DOHH2 (cell line): ENCODE data around the gene FAIM.
"Not testable (repeated sequence)": the region's sequence is repeated elsewhere in the genome, so short reads cannot be mapped to it uniquely, and the experiment has no call there.

Experiments used
- H3F3A ChIP-seq: fragments of 200-600 bp; sonication (generic), shearing (Covaris generic); 2 replicates; pipeline ENCODE4 v1.6.0; 2016; ENCODE audit warnings: antibody characterized with exemption, mild to moderate bottlenecking; ENCODE audit not compliant: control insufficient read depth, insufficient read depth
- H3K27ac ChIP-seq: fragments of 200-600 bp; sonication (generic); 2 replicates; pipeline ENCODE4 v1.5.1; 2014; ENCODE audit warnings: low read depth, mild to moderate bottlenecking, low read length, moderate library complexity
- H3K27me3 ChIP-seq: fragments of 200-600 bp; sonication (generic); 2 replicates; pipeline ENCODE4 v1.6.1; 2014; ENCODE audit warnings: mild to moderate bottlenecking, low read length, mixed read lengths; ENCODE audit not compliant: control insufficient read depth
- H3K36me3 ChIP-seq: fragments of 200-600 bp; sonication (generic); 2 replicates; pipeline ENCODE4 v1.6.1; 2014; ENCODE audit warnings: mild to moderate bottlenecking, low read length, moderate library complexity, mixed read lengths; ENCODE audit not compliant: control insufficient read depth
- H3K4me1 ChIP-seq: fragments of 200-600 bp; sonication (generic); 2 replicates; pipeline ENCODE4 v1.6.1; 2014; ENCODE audit warnings: mild to moderate bottlenecking, low read length, mixed read lengths; ENCODE audit not compliant: control insufficient read depth
- H3K4me2 ChIP-seq: fragments of 200-600 bp; sonication (generic); 2 replicates; pipeline ENCODE4 v1.6.0; 2014; ENCODE audit warnings: mild to moderate bottlenecking, low read length, moderate library complexity
- H3K4me3 ChIP-seq: fragments of 200-600 bp; sonication (generic); 2 replicates; pipeline ENCODE4 v1.5.1; 2014; ENCODE audit warnings: mild to moderate bottlenecking, low read length, mixed read lengths
- H3K79me2 ChIP-seq: fragments of 200-600 bp; sonication (generic); 2 replicates; pipeline ENCODE4 v1.6.1; 2014; ENCODE audit warnings: mild to moderate bottlenecking, low read length, mixed read lengths; ENCODE audit not compliant: control insufficient read depth
- H3K9me2 ChIP-seq: fragments of 200-600 bp; sonication (generic); replicated peaks from 2 replicates; pipeline ENCODE4 v1.6.1; 2014; ENCODE audit warnings: mild to moderate bottlenecking, low read length, mixed read lengths; ENCODE audit not compliant: control insufficient read depth
- H3K9me3 ChIP-seq: fragments of 200-600 bp; sonication (generic); 2 replicates; pipeline ENCODE4 v1.6.1; 2014; ENCODE audit warnings: antibody characterized with exemption, low read length, mixed read lengths; ENCODE audit not compliant: control insufficient read depth, insufficient read depth
- H4K20me1 ChIP-seq: fragments of 200-600 bp; sonication (generic); 2 replicates; pipeline ENCODE4 v1.6.0; 2014; ENCODE audit warnings: low read depth, mild to moderate bottlenecking, antibody characterized with exemption, low read length, moderate library complexity; ENCODE audit not compliant: control insufficient read depth, insufficient read depth
- EZH2phosphoT487 ChIP-seq: fragments of 200-600 bp; sonication (generic); IDR thresholded peaks from 2 replicates; pipeline ENCODE4 v1.6.1; 2017; ENCODE audit warnings: borderline replicate concordance, mild to moderate bottlenecking, antibody characterized with exemption, low read length, moderate library complexity, mixed read lengths
- TF ChIP-seq, protein P1 (sequence below): fragments of 200-600 bp; sonication (generic); IDR thresholded peaks from one replicate; pipeline ENCODE4 v1.5.1; 2014; ENCODE audit warnings: antibody characterized with exemption, mild to moderate bottlenecking, low read depth, low read length; ENCODE audit not compliant: poor library complexity, severe bottlenecking

Gene FAIM

DNA sequence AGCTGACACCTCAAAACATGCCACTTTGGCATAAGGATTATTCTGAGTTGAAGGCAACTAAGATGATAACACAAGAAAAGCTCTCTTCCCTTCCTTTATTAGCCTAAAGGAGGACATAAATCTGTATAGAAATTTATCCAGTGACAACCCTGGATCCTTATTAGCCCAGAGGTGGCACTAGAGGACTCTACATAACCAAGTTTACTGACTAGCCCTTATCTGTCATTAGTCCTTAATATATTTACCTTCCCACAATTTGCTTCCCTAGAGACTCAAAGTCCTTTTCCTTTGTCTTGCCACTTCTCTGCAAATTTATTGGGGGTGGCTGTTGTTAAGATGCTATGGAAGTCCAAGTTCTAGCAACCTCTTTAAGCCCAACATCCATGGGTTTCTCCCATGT, 41.2 kb upstream of the FAIM start:
- Histone ChIP-seq H3K9me2 (no peaks in the 10 kb centered on the region), H3K4me1 (peaks cover 5% of the 10 kb centered on the region; the same call in 1 of the 2 replicates), H3K27me3 (no peaks in the 10 kb centered on the region), H3K4me3 (no peak overlapping the region), H3F3A (no peaks in the 10 kb centered on the region), H3K27ac (no peak overlapping the region), H3K79me2 (no peaks in the 10 kb centered on the region), H4K20me1 (no peaks in the 10 kb centered on the region), H3K36me3 (no peaks in the 10 kb centered on the region), H3K4me2 (no peak overlapping the region), H3K9me3 (no peaks in the 10 kb centered on the region)
- no peak for TF ChIP-seq EZH2phosphoT487
- TF ChIP-seq, protein P1, sequence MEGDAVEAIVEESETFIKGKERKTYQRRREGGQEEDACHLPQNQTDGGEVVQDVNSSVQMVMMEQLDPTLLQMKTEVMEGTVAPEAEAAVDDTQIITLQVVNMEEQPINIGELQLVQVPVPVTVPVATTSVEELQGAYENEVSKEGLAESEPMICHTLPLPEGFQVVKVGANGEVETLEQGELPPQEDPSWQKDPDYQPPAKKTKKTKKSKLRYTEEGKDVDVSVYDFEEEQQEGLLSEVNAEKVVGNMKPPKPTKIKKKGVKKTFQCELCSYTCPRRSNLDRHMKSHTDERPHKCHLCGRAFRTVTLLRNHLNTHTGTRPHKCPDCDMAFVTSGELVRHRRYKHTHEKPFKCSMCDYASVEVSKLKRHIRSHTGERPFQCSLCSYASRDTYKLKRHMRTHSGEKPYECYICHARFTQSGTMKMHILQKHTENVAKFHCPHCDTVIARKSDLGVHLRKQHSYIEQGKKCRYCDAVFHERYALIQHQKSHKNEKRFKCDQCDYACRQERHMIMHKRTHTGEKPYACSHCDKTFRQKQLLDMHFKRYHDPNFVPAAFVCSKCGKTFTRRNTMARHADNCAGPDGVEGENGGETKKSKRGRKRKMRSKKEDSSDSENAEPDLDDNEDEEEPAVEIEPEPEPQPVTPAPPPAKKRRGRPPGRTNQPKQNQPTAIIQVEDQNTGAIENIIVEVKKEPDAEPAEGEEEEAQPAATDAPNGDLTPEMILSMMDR = no peak

- Histone ChIP-seq H3K79me2 (no peaks in the 10 kb centered on the region), H3K4me1 (peaks cover 5% of the 10 kb centered on the region; the same call in 1 of the 2 replicates), H3K9me2 (no peaks in the 10 kb centered on the region), H3K4me3 (no peak overlapping the region), H3K27me3 (no peaks in the 10 kb centered on the region), H3K27ac (no peak overlapping the region), H4K20me1 (no peaks in the 10 kb centered on the region), H3K36me3 (no peaks in the 10 kb centered on the region), H3K4me2 (no peak overlapping the region), H3K9me3 (no peaks in the 10 kb centered on the region), H3F3A (no peaks in the 10 kb centered on the region)
- TF ChIP-seq EZH2phosphoT487 = no peak
- TF ChIP-seq, protein P1 = no peak
Observed at GRCh38 chr3:138569090-138569489, 39.5 kb upstream of the FAIM start.

DNA sequence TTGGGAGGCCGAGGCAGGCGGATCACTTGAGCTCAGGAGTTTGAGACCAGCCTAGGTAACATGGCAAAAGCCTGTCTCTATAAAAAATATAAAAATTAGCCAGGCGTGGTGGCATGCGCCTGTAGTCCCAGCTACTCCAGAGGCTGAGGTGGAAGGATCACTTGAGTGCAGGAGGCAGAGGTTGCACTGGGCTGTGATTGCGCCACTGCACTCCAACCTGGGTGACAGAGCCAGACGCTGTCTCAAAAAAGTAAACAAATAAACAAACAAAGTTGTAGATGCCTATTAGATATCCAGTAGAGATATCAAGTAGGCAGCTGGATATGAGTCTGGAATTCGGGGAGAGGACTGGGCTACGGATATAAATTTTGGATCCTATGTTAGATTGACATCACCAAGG, 38.9 kb upstream of the FAIM start:
- not testable (repeated sequence) for H3K4me2 ChIP-seq, H3F3A ChIP-seq, H4K20me1 ChIP-seq, H3K9me3 ChIP-seq, H3K4me3 ChIP-seq, H3K9me2 ChIP-seq, H3K79me2 ChIP-seq, H3K27me3 ChIP-seq, H3K4me1 ChIP-seq, H3K36me3 ChIP-seq, H3K27ac ChIP-seq

GRCh38 chr3:138573138-138573537, 35.4 kb upstream of the FAIM start:
- Histone ChIP-seq H3K4me3 (no peak overlapping the region), H3F3A (no peaks in the 10 kb centered on the region), H3K79me2 (peaks cover 4% of the 10 kb centered on the region), H3K27ac (no peak overlapping the region), H3K9me3 (no peaks in the 10 kb centered on the region), H3K9me2 (no peaks in the 10 kb centered on the region), H4K20me1 (no peaks in the 10 kb centered on the region), H3K27me3 (no peaks in the 10 kb centered on the region), H3K36me3 (no peaks in the 10 kb centered on the region), H3K4me1 (peaks cover 4% of the 10 kb centered on the region), H3K4me2 (no peak overlapping the region)
- TF ChIP-seq, protein P1 = no peak
- no peak for TF ChIP-seq EZH2phosphoT487
